ENCODE measurements around the gene CCDC68. TPM values are rescaled to one million over a fixed set of nuclear protein-coding genes. Genes with fewer than 3 reads are reported as not detected.
A peak's percentile ranks its signal among the peaks of the same experiment; 100 is the strongest.

CCDC68 gene
- total RNA-seq, 1 donor, result not detected

DNA sequence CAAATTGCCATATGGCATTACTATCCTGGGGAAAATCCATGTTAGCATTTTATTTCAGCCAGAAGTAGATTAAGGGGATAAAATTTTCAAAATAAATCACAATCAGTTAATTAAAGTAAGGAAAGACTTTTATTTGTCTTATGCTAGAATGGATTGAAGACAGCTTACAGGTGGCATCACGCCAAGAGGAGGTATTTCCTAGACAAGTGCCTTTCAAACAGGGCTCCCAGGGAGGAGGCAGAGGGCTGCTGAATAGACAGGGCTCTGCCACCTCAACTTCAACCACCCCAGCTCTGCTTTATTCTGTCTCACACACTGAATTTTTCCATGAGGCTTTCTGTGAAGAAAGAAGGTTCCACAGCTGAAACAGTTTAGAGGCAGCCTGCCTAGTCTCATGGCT, 12.2 kb downstream of the CCDC68 start:
- Histone ChIP-seq H3K27me3 (ENCODE audit: insufficient read depth, low read length) (no peaks in the 10 kb centered on the region), H3K9me3 (ENCODE audit: low read depth, low read length) (no peaks in the 10 kb centered on the region), H3K4me1 (ENCODE audit: insufficient read depth, low read length) (peaks cover 5% of the 10 kb centered on the region), H3K4me3 (ENCODE audit: low read length) (no peak overlapping the region)

DNA sequence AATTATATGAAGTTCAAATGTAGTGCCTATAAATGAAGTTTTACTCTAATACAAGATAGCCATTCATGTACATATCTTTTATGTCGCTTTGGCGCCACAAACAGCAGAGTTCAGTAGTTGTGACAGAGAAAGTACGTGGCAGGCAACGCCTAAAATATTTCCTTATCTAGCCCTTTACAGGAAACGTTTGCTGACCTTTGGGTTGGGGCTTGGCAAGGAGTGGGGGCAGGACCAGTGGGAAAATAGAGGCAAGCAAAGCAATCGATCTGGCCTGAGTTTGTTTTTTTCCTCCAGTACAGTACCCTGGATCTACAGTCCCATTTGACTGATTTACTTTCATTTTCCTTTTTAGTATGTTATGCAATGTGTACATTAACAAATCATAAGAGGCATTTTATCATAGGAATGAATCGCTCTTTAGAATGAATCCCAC, 13.1 kb downstream of the CCDC68 start:
- no peaks in the 10 kb centered on the region for H3K9me3 ChIP-seq (ENCODE audit: low read depth, low read length)

DNA sequence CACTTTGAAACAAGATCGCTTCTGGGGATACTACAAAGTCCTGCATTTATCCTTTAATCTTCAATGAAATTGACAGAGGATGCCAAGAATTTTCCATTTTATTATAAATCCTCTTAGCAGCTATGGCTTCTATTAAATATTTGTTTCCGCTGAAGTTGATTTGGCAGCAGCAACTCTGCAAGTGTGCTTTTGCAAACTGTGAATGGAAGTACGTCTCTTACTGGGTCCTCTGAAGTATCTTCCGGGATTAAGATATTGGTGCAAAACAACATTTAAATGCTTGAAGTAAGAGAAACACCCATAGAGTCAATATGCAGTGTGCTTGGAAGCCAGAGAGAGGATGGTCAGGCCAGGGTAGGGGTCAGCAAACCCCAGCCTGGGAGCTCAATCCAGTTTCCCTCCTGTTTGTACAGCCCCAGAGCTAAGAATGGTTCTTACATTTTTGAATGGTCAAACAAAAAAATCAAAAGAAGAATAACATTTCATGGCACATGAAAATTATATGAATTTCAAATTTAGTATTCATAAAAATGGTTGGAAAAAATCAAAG, 13.6 kb downstream of the CCDC68 start:
- peak overlapping the region; percentile 61 for H3K4me3 ChIP-seq (ENCODE audit: low read length)
- H3K4me1 ChIP-seq (ENCODE audit: insufficient read depth, low read length), result peaks cover 5% of the 10 kb centered on the region
- no peaks in the 10 kb centered on the region for H3K27me3 ChIP-seq (ENCODE audit: insufficient read depth, low read length)

More for the DNA sequence above, 13.1 kb downstream of the CCDC68 start:
- Histone ChIP-seq H3K4me3 (ENCODE audit: low read length) (peak overlapping the region; percentile 61), H3K27me3 (ENCODE audit: insufficient read depth, low read length) (no peaks in the 10 kb centered on the region), H3K4me1 (ENCODE audit: insufficient read depth, low read length) (peaks cover 5% of the 10 kb centered on the region)

DNA sequence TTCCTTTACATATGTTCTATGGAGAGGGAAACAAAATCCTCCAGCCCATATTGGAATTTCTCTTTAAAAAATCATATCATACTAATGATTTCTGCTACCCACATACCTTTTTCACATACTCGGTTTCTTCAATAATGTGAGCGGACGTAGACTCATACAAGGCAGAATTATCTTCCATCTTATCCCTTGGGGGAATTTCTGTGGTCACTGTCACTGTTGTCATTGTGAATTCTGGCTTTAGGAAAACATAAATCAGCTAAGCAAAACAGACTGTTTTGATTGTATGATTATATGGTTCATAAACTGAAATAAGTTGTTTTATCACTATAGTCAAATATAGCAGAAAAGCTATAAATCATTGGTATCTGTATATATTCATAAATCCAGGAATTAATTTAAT, 16.7 kb downstream of the CCDC68 start:
- H3K4me1 ChIP-seq (ENCODE audit: insufficient read depth, low read length), result peaks cover 5% of the 10 kb centered on the region
- H3K9me3 ChIP-seq (ENCODE audit: low read depth, low read length), result no peaks in the 10 kb centered on the region
- no peaks in the 10 kb centered on the region for H3K27me3 ChIP-seq (ENCODE audit: insufficient read depth, low read length)
- H3K4me3 ChIP-seq (ENCODE audit: low read length), result no peak overlapping the region

More for the DNA sequence above, 13.6 kb downstream of the CCDC68 start:
- no peaks in the 10 kb centered on the region for H3K9me3 ChIP-seq (ENCODE audit: low read depth, low read length)

GRCh38 chr18:54942144-54942543, 17.1 kb downstream of the CCDC68 start:
- Histone ChIP-seq H3K4me1 (ENCODE audit: insufficient read depth, low read length) (peaks cover 5% of the 10 kb centered on the region), H3K4me3 (ENCODE audit: low read length) (no peak overlapping the region), H3K9me3 (ENCODE audit: low read depth, low read length) (no peaks in the 10 kb centered on the region), H3K27me3 (ENCODE audit: insufficient read depth, low read length) (no peaks in the 10 kb centered on the region)

GRCh38 chr18:54939361-54939917, 19.8 kb downstream of the CCDC68 start:
- H3K4me1 ChIP-seq (ENCODE audit: insufficient read depth, low read length), result no peaks in the 10 kb centered on the region
- H3K9me3 ChIP-seq (ENCODE audit: low read depth, low read length), result no peaks in the 10 kb centered on the region
- H3K27me3 ChIP-seq (ENCODE audit: insufficient read depth, low read length), result no peaks in the 10 kb centered on the region
- H3K4me3 ChIP-seq (ENCODE audit: low read length), result no peak overlapping the region

- no peaks in the 10 kb centered on the region for H3K9me3 ChIP-seq (ENCODE audit: low read depth, low read length)
- no peak overlapping the region for H3K4me3 ChIP-seq (ENCODE audit: low read length)
- no peaks in the 10 kb centered on the region for H3K27me3 ChIP-seq (ENCODE audit: insufficient read depth, low read length)
- no peaks in the 10 kb centered on the region for H3K4me1 ChIP-seq (ENCODE audit: insufficient read depth, low read length)
Measured at GRCh38 chr18:54938506-54938905, 20.8 kb downstream of the CCDC68 start.

- no peaks in the 10 kb centered on the region for H3K9me3 ChIP-seq (ENCODE audit: low read depth, low read length)
- H3K4me1 ChIP-seq (ENCODE audit: insufficient read depth, low read length), result no peaks in the 10 kb centered on the region
- no peaks in the 10 kb centered on the region for H3K27me3 ChIP-seq (ENCODE audit: insufficient read depth, low read length)
- H3K4me3 ChIP-seq (ENCODE audit: low read length), result no peak overlapping the region
Measured at GRCh38 chr18:54932472-54932871, 26.8 kb downstream of the CCDC68 start.

GRCh38 chr18:54931152-54931551, 28.1 kb downstream of the CCDC68 start:
- H3K27me3 ChIP-seq (ENCODE audit: insufficient read depth, low read length), result no peaks in the 10 kb centered on the region
- no peak overlapping the region for H3K4me3 ChIP-seq (ENCODE audit: low read length)
- no peaks in the 10 kb centered on the region for H3K9me3 ChIP-seq (ENCODE audit: low read depth, low read length)
- H3K4me1 ChIP-seq (ENCODE audit: insufficient read depth, low read length), result no peaks in the 10 kb centered on the region

GRCh38 chr18:54928236-54928635, 31.0 kb downstream of the CCDC68 start:
- no peaks in the 10 kb centered on the region for H3K9me3 ChIP-seq (ENCODE audit: low read depth, low read length)
- H3K4me1 ChIP-seq (ENCODE audit: insufficient read depth, low read length), result no peaks in the 10 kb centered on the region
- no peak overlapping the region for H3K4me3 ChIP-seq (ENCODE audit: low read length)
- no peaks in the 10 kb centered on the region for H3K27me3 ChIP-seq (ENCODE audit: insufficient read depth, low read length)

DNA sequence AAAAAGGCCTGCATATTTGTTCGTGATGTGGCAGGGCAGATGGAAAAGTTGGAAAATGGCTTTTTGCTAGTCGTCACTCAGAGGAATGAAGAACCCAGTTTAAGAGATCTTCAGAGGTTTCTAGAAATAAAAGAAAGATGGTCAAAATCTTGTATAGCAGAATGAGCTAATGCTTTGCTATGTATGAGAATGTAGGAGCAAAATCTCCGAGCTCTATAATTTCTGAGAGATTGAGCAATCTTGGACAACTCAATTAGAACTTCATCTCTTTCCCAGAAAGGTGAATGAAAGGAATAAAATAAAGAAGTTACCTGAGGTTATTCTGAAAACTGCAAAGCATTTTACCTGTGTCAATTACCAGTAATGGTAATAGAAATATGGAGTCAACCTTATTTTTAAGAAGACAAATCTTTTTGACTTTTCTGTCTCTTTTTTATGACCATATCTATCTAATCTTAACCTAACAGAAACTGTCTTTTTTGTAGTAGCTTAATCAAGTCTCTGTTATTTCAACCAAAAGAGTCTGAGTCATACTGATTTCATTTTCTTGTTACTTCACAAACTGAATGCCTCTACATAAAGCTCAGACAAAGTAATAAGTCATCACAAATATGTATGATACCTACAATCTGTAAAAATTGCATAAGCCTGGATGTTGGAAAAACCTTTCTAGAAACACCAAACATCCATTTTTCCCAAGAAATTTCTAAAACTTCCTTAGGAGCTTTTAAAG, 32.5 kb downstream of the CCDC68 start:
- Histone ChIP-seq H3K4me1 (ENCODE audit: insufficient read depth, low read length) (no peaks in the 10 kb centered on the region), H3K4me3 (ENCODE audit: low read length) (no peak overlapping the region), H3K9me3 (ENCODE audit: low read depth, low read length) (no peaks in the 10 kb centered on the region), H3K27me3 (ENCODE audit: insufficient read depth, low read length) (no peaks in the 10 kb centered on the region)

- H3K9me3 ChIP-seq (ENCODE audit: low read depth, low read length), result no peaks in the 10 kb centered on the region
- no peaks in the 10 kb centered on the region for H3K27me3 ChIP-seq (ENCODE audit: insufficient read depth, low read length)
- no peaks in the 10 kb centered on the region for H3K4me1 ChIP-seq (ENCODE audit: insufficient read depth, low read length)
- no peak overlapping the region for H3K4me3 ChIP-seq (ENCODE audit: low read length)
Measured at GRCh38 chr18:54924948-54925347, 34.3 kb downstream of the CCDC68 start.

DNA sequence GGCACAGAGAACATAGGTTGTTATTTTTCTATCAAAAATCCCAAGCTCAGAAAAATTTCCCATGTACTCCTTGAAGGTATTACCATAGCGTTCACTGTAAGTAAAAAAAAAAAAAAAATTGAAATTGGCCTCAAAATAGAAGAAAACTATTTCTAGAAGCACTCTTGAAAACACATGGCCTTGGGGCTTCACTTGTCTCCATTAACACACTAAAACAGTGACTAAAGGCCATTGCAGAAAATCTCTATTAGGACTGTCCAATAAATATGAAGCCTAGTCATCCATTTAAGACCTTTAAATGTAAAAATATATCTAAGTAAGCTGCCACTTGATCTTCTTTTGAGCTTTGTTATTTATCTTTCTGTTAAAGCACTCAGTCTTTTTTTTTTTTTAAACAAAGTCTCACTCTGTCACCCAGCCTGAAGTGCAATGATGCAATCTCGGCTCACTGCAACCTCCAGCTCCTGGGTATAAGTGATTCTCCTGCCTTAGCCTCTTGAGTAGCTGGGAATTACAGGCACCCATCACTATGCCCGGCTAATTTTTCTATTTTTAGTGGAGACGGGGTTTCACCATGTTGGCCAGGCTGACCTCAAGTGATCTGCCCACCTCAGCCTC, 35.8 kb downstream of the CCDC68 start:
- H3K4me3 ChIP-seq (ENCODE audit: low read length), result no peak overlapping the region
- no peaks in the 10 kb centered on the region for H3K9me3 ChIP-seq (ENCODE audit: low read depth, low read length)
- H3K27me3 ChIP-seq (ENCODE audit: insufficient read depth, low read length), result no peaks in the 10 kb centered on the region
- H3K4me1 ChIP-seq (ENCODE audit: insufficient read depth, low read length), result no peaks in the 10 kb centered on the region

- Histone ChIP-seq H3K27me3 (ENCODE audit: insufficient read depth, low read length) (no peaks in the 10 kb centered on the region), H3K4me1 (ENCODE audit: insufficient read depth, low read length) (no peaks in the 10 kb centered on the region), H3K9me3 (ENCODE audit: low read depth, low read length) (no peaks in the 10 kb centered on the region), H3K4me3 (ENCODE audit: low read length) (no peak overlapping the region)
Measured at GRCh38 chr18:54919412-54919811, 39.8 kb downstream of the CCDC68 start.

GRCh38 chr18:54918060-54918459, 41.2 kb downstream of the CCDC68 start:
- H3K4me1 ChIP-seq (ENCODE audit: insufficient read depth, low read length), result no peaks in the 10 kb centered on the region
- no peaks in the 10 kb centered on the region for H3K27me3 ChIP-seq (ENCODE audit: insufficient read depth, low read length)
- H3K4me3 ChIP-seq (ENCODE audit: low read length), result no peak overlapping the region
- no peaks in the 10 kb centered on the region for H3K9me3 ChIP-seq (ENCODE audit: low read depth, low read length)
